ENCODE data around the gene HNRNPL. TPM values are rescaled to one million over a fixed set of nuclear protein-coding genes. Genes with fewer than 3 reads are reported as not detected.

HNRNPL gene
- total and polyA plus RNA-seq, 10 of the 15 experiments (the other 5 are each of a cell fraction or from before 2014, with no cell fraction given) = 32.5 to 512 (median 306) TPM

DNA sequence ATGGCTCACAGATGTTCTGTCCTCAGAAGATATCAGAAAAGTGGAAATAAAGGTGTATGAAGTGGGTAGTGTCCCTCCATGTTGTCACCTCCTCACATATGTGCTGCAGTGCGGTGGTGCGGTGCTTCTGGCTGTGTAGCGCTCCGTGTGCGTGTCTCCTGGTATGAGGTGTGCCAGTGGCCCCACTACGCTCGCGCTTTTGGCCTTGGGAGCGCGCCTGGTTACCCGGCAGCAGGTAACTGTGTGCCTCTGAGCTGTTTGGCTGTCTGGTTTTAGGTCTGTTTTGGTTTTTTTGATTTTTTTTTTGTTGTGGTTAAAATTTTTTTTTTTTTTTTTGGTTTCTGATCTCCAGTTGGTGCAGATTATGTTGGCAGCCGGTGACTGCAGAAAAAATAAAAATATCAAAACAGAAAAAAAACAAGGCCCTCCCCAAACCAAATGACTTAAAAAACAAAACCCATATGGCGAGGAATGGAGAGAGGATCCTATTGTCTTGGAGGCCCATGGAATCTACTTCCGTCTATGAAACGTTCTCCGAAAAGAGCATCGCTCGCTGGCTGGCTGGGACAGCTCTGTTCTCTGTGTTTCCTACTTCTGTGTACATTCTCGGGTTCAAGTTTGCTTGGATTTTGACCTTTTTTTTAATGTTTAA, 7.9 kb downstream of the HNRNPL start:
- Histone ChIP-seq H3K36me3 (ENCODE audit: control insufficient read depth in 2 of 2, insufficient read depth in 2 of 2, low read length in 1 of 2) (peaks cover 58 to 80% of the 10 kb centered on the region in 2 experiments), H3K4me2 (ENCODE audit: control insufficient read depth, insufficient read depth) (no peak overlapping the region), H2AFZ (ENCODE audit: control insufficient read depth, low read depth, low read length) (no peak overlapping the region), H3K4me1 (ENCODE audit: control insufficient read depth, insufficient read depth, low read length) (peaks cover 23% of the 10 kb centered on the region), H3K9ac (ENCODE audit: control insufficient read depth, insufficient read depth, low read length) (no peak overlapping the region), H4K20me1 (ENCODE audit: control insufficient read depth, insufficient read depth) (peaks cover 9% of the 10 kb centered on the region), H3K27me3 (replicated peaks in 1 of 2; ENCODE audit: control insufficient read depth in 2 of 2, insufficient read depth in 2 of 2, low read length in 1 of 2) (no peaks in the 10 kb centered on the region), H3K4me3 (no peak overlapping the region), H3K9me3 (replicated peaks; ENCODE audit: control insufficient read depth, insufficient read depth, low read length) (no peaks in the 10 kb centered on the region), H3K79me2 (ENCODE audit: control insufficient read depth, insufficient read depth, low read length) (peaks cover 37% of the 10 kb centered on the region), H3K27ac (ENCODE audit: control insufficient read depth, insufficient read depth) (no peak overlapping the region)
- ChIA-PET CTCF (interaction anchor here (0.6 to 1.6 kb wide), 5 partner anchors 24 to 440 kb away, joined by 3 to 6 read pairs (median 3); no protein-coding TSS in a partner anchor), RAD21 (ENCODE audit: unreplicated experiment) (interaction anchor here (1.1 to 1.6 kb wide), 3 partner anchors 10 to 439 kb away, joined by 3 to 4 read pairs (median 4); partner anchors contain the start of genes ECH1 and FAM98C), SMC1A (ENCODE audit: uncharacterized antibody, unreplicated experiment) (interaction anchor here (0.5 to 0.8 kb wide), 3 partner anchors 10 to 87 kb away, joined by 3 to 4 read pairs (median 3); no protein-coding TSS in a partner anchor), POLR2A (interaction anchor here (0.6 to 1.2 kb wide), 2 partner anchors 10 to 396 kb away, joined by 3 to 7 read pairs; partner anchors contain the start of gene ECH1)
- in situ Hi-C loops (cut with MboI) = no loop called here
- no peak for DNase-seq (ENCODE audit: low read depth, low spot score)
- no peak for ATAC-seq
- WGBS (ENCODE audit: insufficient coverage, insufficient replicate concordance, low lambda C conversion rate, missing lambda C conversion rate) = 91% methylated on average over 19 of the region's 19 CpGs
- no peak for TF ChIP-seq IKZF1 (conservative IDR thresholded peaks at IDR 0.05)
- TF ChIP-seq ZNF384 (IDR thresholded peaks at IDR 0.05; ENCODE audit: borderline replicate concordance, low read depth, low read length) = peak; percentile 41; the same call in 1 of the 2 replicates
- TF ChIP-seq TBL1XR1 (IDR thresholded peaks at IDR 0.05; ENCODE audit: low read depth, low read length) = no peak
- peak; percentile 17; the same call in 1 of the 2 replicates for TF ChIP-seq PML (IDR thresholded peaks at IDR 0.05; ENCODE audit: low read length)
- TF ChIP-seq RAD21 (IDR thresholded peaks at IDR 0.05; ENCODE audit: insufficient read depth, low read depth, low read length) = no peak
- TF ChIP-seq, protein P1, sequence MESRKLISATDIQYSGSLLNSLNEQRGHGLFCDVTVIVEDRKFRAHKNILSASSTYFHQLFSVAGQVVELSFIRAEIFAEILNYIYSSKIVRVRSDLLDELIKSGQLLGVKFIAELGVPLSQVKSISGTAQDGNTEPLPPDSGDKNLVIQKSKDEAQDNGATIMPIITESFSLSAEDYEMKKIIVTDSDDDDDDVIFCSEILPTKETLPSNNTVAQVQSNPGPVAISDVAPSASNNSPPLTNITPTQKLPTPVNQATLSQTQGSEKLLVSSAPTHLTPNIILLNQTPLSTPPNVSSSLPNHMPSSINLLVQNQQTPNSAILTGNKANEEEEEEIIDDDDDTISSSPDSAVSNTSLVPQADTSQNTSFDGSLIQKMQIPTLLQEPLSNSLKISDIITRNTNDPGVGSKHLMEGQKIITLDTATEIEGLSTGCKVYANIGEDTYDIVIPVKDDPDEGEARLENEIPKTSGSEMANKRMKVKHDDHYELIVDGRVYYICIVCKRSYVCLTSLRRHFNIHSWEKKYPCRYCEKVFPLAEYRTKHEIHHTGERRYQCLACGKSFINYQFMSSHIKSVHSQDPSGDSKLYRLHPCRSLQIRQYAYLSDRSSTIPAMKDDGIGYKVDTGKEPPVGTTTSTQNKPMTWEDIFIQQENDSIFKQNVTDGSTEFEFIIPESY (IDR thresholded peaks at IDR 0.05) = peak; percentile 58; the same call in 1 of the 2 replicates
- TF ChIP-seq, protein P2, sequence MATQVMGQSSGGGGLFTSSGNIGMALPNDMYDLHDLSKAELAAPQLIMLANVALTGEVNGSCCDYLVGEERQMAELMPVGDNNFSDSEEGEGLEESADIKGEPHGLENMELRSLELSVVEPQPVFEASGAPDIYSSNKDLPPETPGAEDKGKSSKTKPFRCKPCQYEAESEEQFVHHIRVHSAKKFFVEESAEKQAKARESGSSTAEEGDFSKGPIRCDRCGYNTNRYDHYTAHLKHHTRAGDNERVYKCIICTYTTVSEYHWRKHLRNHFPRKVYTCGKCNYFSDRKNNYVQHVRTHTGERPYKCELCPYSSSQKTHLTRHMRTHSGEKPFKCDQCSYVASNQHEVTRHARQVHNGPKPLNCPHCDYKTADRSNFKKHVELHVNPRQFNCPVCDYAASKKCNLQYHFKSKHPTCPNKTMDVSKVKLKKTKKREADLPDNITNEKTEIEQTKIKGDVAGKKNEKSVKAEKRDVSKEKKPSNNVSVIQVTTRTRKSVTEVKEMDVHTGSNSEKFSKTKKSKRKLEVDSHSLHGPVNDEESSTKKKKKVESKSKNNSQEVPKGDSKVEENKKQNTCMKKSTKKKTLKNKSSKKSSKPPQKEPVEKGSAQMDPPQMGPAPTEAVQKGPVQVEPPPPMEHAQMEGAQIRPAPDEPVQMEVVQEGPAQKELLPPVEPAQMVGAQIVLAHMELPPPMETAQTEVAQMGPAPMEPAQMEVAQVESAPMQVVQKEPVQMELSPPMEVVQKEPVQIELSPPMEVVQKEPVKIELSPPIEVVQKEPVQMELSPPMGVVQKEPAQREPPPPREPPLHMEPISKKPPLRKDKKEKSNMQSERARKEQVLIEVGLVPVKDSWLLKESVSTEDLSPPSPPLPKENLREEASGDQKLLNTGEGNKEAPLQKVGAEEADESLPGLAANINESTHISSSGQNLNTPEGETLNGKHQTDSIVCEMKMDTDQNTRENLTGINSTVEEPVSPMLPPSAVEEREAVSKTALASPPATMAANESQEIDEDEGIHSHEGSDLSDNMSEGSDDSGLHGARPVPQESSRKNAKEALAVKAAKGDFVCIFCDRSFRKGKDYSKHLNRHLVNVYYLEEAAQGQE (IDR thresholded peaks at IDR 0.05; ENCODE audit: low read depth, low read length) = no peak
- peak; percentile 72 for TF ChIP-seq POLR2A (IDR thresholded peaks at IDR 0.05; ENCODE audit: low read depth, low read length)
- no peak for TF ChIP-seq TARDBP (IDR thresholded peaks at IDR 0.05; ENCODE audit: borderline replicate concordance)
- TF ChIP-seq SMAD1 (IDR thresholded peaks at IDR 0.05; ENCODE audit: low read depth, partially characterized antibody) = no peak
- 0 out of 2 replicates have a peak, but pooled peaks have one; percentile 14 for TF ChIP-seq RUNX3 (IDR thresholded peaks at IDR 0.05; ENCODE audit: low read length)
- no peak for TF ChIP-seq CEBPB (IDR thresholded peaks at IDR 0.05; ENCODE audit: borderline replicate concordance in 1 of 2, low read depth in 2 of 2, low read length in 2 of 2)
- no peak for TF ChIP-seq YBX1 (IDR thresholded peaks at IDR 0.05)
- TF ChIP-seq, protein P3, sequence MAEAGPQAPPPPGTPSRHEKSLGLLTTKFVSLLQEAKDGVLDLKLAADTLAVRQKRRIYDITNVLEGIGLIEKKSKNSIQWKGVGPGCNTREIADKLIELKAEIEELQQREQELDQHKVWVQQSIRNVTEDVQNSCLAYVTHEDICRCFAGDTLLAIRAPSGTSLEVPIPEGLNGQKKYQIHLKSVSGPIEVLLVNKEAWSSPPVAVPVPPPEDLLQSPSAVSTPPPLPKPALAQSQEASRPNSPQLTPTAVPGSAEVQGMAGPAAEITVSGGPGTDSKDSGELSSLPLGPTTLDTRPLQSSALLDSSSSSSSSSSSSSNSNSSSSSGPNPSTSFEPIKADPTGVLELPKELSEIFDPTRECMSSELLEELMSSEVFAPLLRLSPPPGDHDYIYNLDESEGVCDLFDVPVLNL (IDR thresholded peaks at IDR 0.05; ENCODE audit: low read depth, low read length) = no peak
- no peak for TF ChIP-seq SREBF2 (IDR thresholded peaks at IDR 0.05; ENCODE audit: low read length)
- 0 out of 2 replicates have a peak, but pooled peaks have one; percentile 19 for TF ChIP-seq SMAD5 (IDR thresholded peaks at IDR 0.05; ENCODE audit: low read depth)
- no TSS peak for BruUV-seq (replicated peaks)
- FAIRE-seq = no peak
- intact Hi-C loops (cut with micrococcal nuclease; ENCODE audit: unreplicated experiment) = no loop called here
